AG04450 (cell line): ENCODE data around the gene MUC5B. TPM values are rescaled to one million over a fixed set of nuclear protein-coding genes. Genes with fewer than 3 reads are reported as not detected.
"Not testable (repeated sequence)": the region's sequence is repeated elsewhere in the genome, so short reads cannot be mapped to it uniquely, and the experiment has no call there.

Experiments used
- CTCF ChIA-PET: fragments of 300-600, 350-600 bp; formaldehyde crosslinking; extraction: SDS; loops from one replicate; lab custom pipeline; 2022; ENCODE audit warnings: antibody characterized with exemption, inconsistent platforms; lab: Charles Lee
- POLR2A ChIA-PET: fragments of 350-600 bp; formaldehyde crosslinking; extraction: SDS; loops from one replicate; lab custom pipeline; 2021; ENCODE audit warnings: antibody characterized with exemption, inconsistent platforms; lab: Yijun Ruan, JAX
- DNase-seq: peaks from one replicate; pipeline ENCODE4 v3.0.0-alpha.2; 2011; ENCODE audit warnings: low read depth, low spot score
- H3K27ac ChIP-seq: one replicate; pipeline ENCODE4 v1.5.1; 2012; ENCODE audit warnings: low read depth, low read length, control low read depth
- H3K27me3 ChIP-seq: one replicate; pipeline ENCODE4 v1.6.0; 2012; ENCODE audit warnings: low read length; ENCODE audit not compliant: control insufficient read depth, insufficient read depth
- H3K4me3 ChIP-seq: 2 replicates; pipeline ENCODE4 v1.5.1; 2011; ENCODE audit warnings: mild to moderate bottlenecking, low read depth, low read length, control low read depth
- H3K9me3 ChIP-seq: 2 replicates; pipeline ENCODE4 v1.5.1; 2012; ENCODE audit warnings: low read length; ENCODE audit not compliant: control insufficient read depth, insufficient read depth
- polyA plus RNA-seq: library from polyadenylated mRNA; depleted of rRNA; stranded (reverse); fragments of >200 nt; gene quantifications from 2 replicates; pipeline ENCODE4 v1.2.3, GENCODE V29; 2011
- TF ChIP-seq, protein P1 (sequence below): IDR thresholded peaks from 2 replicates; pipeline ENCODE4 v1.5.1; 2011; ENCODE audit warnings: low read depth, low read length, control low read depth, inconsistent platforms

Gene MUC5B
- polyA plus RNA-seq, 1 experiment, result not detected

DNA sequence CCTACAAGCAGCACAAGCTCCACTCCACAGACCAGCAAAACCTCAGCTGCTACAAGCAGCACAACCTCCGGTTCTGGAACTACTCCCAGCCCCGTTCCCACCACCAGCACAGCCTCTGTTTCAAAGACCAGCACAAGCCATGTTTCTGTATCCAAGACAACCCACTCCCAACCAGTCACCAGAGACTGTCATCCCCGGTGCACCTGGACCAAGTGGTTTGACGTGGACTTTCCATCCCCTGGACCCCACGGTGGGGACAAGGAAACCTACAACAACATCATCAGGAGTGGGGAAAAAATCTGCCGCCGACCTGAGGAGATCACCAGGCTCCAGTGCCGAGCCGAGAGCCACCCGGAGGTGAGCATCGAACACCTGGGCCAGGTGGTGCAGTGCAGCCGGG, 33.0 kb upstream of the MUC5B start:
- POLR2A ChIA-PET, CTCF ChIA-PET, H3K27me3 ChIP-seq, H3K27ac ChIP-seq, DNase-seq, H3K4me3 ChIP-seq: not testable (repeated sequence)
- peaks cover 47% of the 10 kb centered on the region for H3K9me3 ChIP-seq

DNA sequence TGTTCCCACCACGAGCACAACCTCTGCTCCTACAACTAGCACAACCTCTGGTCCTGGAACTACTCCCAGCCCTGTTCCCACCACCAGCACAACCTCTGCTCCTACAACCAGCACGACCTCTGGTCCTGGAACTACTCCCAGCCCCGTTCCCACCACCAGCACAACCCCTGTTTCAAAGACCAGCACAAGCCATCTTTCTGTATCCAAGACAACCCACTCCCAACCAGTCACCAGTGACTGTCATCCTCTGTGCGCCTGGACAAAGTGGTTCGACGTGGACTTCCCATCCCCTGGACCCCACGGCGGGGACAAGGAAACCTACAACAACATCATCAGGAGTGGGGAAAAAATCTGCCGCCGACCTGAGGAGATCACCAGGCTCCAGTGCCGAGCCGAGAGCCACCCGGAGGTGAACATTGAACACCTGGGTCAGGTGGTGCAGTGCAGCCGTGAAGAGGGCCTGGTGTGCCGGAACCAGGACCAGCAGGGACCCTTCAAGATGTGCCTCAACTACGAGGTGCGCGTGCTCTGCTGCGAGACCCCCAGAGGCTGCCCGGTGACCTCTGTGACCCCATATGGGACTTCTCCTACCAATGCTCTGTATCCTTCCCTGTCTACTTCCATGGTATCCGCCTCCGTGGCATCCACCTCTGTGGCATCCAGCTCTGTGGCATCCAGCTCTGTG, 30.9 kb upstream of the MUC5B start:
- H3K27me3 ChIP-seq, H3K27ac ChIP-seq, CTCF ChIA-PET, POLR2A ChIA-PET, DNase-seq, H3K4me3 ChIP-seq: not testable (repeated sequence)
- H3K9me3 ChIP-seq, result peaks cover 67% of the 10 kb centered on the region

DNA sequence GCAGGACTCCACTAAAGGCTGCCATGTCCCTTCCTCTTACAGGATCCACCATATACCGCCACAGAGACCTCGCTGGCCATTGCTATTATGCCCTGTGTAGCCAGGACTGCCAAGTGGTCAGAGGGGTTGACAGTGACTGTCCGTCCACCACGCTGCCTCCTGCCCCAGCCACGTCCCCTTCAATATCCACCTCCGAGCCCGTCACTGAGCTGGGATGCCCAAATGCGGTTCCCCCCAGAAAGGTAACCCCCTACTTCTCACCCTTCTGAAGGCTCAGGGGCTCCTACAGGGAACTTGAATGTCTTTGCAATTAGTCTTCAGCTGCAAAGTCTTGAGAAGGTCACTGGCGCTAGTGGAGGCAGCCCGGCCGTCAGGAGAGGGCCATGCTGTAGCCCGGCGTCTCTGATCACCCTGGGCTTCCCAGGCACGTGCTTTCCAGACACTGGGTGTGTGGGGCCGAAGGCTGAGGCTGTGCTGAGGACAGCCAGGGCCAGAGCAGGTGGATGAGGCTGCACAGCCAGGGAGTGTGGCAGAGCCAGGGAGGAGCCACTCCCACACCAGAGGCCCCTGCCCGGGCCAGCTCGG, 30.0 kb upstream of the MUC5B start:
- Histone ChIP-seq H3K9me3 (peaks cover 63% of the 10 kb centered on the region), H3K27ac (no peak overlapping the region), H3K4me3 (no peak overlapping the region), H3K27me3 (no peaks in the 10 kb centered on the region)
- CTCF ChIA-PET, result no interaction called here
- TF ChIP-seq, protein P1, sequence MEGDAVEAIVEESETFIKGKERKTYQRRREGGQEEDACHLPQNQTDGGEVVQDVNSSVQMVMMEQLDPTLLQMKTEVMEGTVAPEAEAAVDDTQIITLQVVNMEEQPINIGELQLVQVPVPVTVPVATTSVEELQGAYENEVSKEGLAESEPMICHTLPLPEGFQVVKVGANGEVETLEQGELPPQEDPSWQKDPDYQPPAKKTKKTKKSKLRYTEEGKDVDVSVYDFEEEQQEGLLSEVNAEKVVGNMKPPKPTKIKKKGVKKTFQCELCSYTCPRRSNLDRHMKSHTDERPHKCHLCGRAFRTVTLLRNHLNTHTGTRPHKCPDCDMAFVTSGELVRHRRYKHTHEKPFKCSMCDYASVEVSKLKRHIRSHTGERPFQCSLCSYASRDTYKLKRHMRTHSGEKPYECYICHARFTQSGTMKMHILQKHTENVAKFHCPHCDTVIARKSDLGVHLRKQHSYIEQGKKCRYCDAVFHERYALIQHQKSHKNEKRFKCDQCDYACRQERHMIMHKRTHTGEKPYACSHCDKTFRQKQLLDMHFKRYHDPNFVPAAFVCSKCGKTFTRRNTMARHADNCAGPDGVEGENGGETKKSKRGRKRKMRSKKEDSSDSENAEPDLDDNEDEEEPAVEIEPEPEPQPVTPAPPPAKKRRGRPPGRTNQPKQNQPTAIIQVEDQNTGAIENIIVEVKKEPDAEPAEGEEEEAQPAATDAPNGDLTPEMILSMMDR, result no peak
- POLR2A ChIA-PET, result no interaction called here
- DNase-seq, result no peak

DNA sequence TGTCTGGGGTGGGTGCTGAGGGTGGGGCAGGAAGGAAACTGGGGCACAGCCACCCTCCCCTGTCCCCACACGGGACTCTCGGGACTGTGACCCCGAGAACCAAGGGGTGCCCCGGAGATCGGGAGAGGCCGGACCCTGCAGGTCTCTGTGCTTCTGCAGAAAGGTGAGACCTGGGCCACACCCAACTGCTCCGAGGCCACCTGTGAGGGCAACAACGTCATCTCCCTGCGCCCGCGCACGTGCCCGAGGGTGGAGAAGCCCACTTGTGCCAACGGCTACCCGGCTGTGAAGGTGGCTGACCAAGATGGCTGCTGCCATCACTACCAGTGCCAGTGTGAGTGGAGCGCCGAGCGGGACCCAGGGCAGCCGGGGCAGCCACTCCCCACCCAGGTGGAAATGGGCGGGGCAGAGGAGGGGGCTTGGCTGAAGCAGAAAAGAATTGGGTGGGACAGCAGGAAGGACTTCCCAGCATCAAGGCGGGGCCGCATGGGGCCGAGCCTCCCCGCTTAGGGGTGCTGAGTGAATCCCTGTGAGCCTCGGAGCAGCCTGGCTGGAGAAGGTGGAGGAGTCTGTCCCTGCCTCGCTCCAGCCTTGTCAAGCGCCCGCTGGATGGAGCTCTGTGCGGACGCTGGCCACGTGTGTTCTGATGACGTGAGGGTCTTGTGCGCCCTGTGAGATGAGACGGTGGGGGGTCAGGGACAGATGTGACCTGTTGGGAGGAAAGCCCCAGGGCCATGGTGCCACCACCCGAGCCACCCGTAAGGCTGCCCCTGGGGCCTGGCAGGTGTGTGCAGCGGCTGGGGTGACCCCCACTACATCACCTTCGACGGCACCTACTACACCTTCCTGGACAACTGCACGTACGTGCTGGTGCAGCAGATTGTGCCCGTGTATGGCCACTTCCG, 29.3 kb upstream of the MUC5B start:
- ChIA-PET POLR2A (no interaction called here), CTCF (no interaction called here)
- Histone ChIP-seq H3K4me3 (no peak overlapping the region), H3K9me3 (peaks cover 63% of the 10 kb centered on the region), H3K27ac (no peak overlapping the region), H3K27me3 (no peaks in the 10 kb centered on the region)
- no peak for DNase-seq
- TF ChIP-seq, protein P1, result no peak

DNA sequence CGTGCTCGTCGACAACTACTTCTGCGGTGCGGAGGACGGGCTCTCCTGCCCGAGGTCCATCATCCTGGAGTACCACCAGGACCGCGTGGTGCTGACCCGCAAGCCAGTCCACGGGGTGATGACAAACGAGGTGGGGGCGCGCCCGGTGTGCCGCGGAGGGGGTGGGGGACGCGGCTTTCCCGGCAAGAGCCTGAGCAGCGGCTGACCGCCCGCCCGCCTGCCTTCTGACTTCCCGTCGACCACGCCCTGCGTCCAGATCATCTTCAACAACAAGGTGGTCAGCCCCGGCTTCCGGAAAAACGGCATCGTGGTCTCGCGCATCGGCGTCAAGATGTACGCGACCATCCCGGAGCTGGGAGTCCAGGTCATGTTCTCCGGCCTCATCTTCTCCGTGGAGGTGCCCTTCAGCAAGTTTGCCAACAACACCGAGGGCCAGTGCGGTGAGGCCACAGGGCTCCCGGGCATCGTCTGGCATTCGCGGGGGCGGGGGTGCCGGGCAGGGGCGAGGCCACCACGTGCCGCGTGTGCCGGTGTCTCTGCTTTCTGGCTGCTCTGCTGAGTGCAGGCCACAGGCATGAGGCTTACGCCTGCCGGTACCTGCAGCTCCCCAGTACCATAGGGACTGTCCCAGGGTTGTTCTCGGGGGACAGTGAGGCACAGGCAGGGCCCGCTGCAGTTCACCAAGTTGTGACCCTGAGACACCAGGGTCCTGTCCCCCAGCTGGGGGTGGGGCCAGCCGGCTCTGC, 28.5 kb upstream of the MUC5B start:
- no peak for DNase-seq
- H3K9me3 ChIP-seq, result peaks cover 54% of the 10 kb centered on the region
- no peaks in the 10 kb centered on the region for H3K27me3 ChIP-seq
- CTCF ChIA-PET, result no interaction called here
- TF ChIP-seq, protein P1, result no peak
- H3K4me3 ChIP-seq, result no peak overlapping the region
- no peak overlapping the region for H3K27ac ChIP-seq
- POLR2A ChIA-PET, result no interaction called here
